A549 (cell line): ENCODE data around the gene CCDC30. TPM values are rescaled to one million over a fixed set of nuclear protein-coding genes. Genes with fewer than 3 reads are reported as not detected.
"Not testable (repeated sequence)": the region's sequence is repeated elsewhere in the genome, so short reads cannot be mapped to it uniquely, and the experiment has no call there.

Experiments used
- ATAC-seq, 2 experiments: fragments of 200-7000 bp in 1 of 2; fragments of >200 bp in 1 of 2; cut with Nextera tagmentation in 1 of 2; cut with Tn5 transposase in 1 of 2; 3 replicates each; pipeline versions ENCODE4 v1.8.0 to v1.9.1; 2018 to 2020; ENCODE audit warnings: mild to moderate bottlenecking in 1 of 2, moderate library complexity in 1 of 2
- CTCF ChIA-PET: fragments of 300-600 bp; sonication (Branson Sonifier 250); formaldehyde crosslinking; extraction: SDS; loops from one replicate; lab custom pipeline; 2021; ENCODE audit warnings: antibody characterized with exemption, inconsistent platforms; lab: Yijun Ruan, JAX
- POLR2A ChIA-PET: fragments of 350-600 bp; formaldehyde crosslinking; extraction: SDS; loops from one replicate; lab custom pipeline; 2021; ENCODE audit warnings: antibody characterized with exemption, inconsistent platforms; lab: Yijun Ruan, JAX
- DNase-seq, 2 experiments: peaks; one replicate each; pipeline versions ENCODE4 v3.0.0 to v3.0.0-alpha.2; 2011 to 2016; ENCODE audit warnings: low read depth in 1 of 2, low spot score in 1 of 2
- FAIRE-seq: peaks from 2 replicates; lab custom pipeline; 2011; peaks lifted over from hg19 to GRCh38; lab: Jason Lieb, UNC
- H3K27ac ChIP-seq, 2 experiments: fragments of >200 bp; sonication (Bioruptor Twin); formaldehyde crosslinking; 3 replicates each; pipeline ENCODE4 v1.5.1; 2016 to 2017
- H3K4me1 ChIP-seq: fragments of >200 bp; sonication (Bioruptor Twin); formaldehyde crosslinking; 3 replicates; pipeline ENCODE4 v1.6.1; 2016
- H3K4me2 ChIP-seq: fragments of >200 bp; sonication (Bioruptor Twin); formaldehyde crosslinking; 3 replicates; pipeline ENCODE4 v1.6.1; 2016
- H3K4me3 ChIP-seq: fragments of >200 bp; sonication (Bioruptor Twin); formaldehyde crosslinking; 3 replicates; pipeline ENCODE4 v1.5.1; 2016
- H3K9me3 ChIP-seq: fragments of >200 bp; sonication (Bioruptor Twin); formaldehyde crosslinking; 3 replicates; pipeline ENCODE4 v1.6.1; 2016
- ATOH8 ChIP-seq: fragments of 250-450 bp; sonication (Bioruptor Pico); IDR thresholded peaks from 2 replicates; pipeline ENCODE4 v1.5.0; 2020; ENCODE audit warnings: low read depth, mild to moderate bottlenecking, moderate library complexity
- BCL3 ChIP-seq: fragments of >200 bp; sonication (Bioruptor Twin); formaldehyde crosslinking; IDR thresholded peaks from 3 replicates; pipeline ENCODE4 v1.6.1; 2016
- BHLHE40 ChIP-seq: IDR thresholded peaks from 2 replicates; pipeline ENCODE4 v1.6.1; 2012; ENCODE audit warnings: low read depth, low read length, inconsistent platforms
- CBX2 ChIP-seq: fragments of 200-600 bp; sonication (generic); IDR thresholded peaks from 2 replicates; pipeline ENCODE4 v1.6.1; 2016; ENCODE audit warnings: low read depth, mild to moderate bottlenecking, borderline replicate concordance
- CTCF ChIP-seq: fragments of >200 bp; sonication (Bioruptor Twin); formaldehyde crosslinking; IDR thresholded peaks from 3 replicates; pipeline ENCODE4 v1.5.1; 2016
- EHF ChIP-seq: fragments of 250-450 bp; sonication (Bioruptor Pico); IDR thresholded peaks from 2 replicates; pipeline ENCODE4 v1.5.0; 2020; ENCODE audit warnings: mild to moderate bottlenecking
- EHMT2 ChIP-seq: fragments of 200-600 bp; sonication (generic); IDR thresholded peaks from 2 replicates; pipeline ENCODE4 v1.6.1; 2016; ENCODE audit warnings: antibody characterized with exemption, low read depth, mild to moderate bottlenecking, moderate library complexity
- EP300 ChIP-seq, 2 experiments: fragments of >200 bp; sonication (Bioruptor Twin); formaldehyde crosslinking; IDR thresholded peaks; 2 replicates in 1 of 2; 3 replicates in 1 of 2; pipeline ENCODE4 v1.6.1; 2016 to 2017
- FOSB ChIP-seq: fragments of 250-450 bp; sonication (Bioruptor Pico); IDR thresholded peaks from 2 replicates; pipeline ENCODE4 v1.5.0; 2020; ENCODE audit warnings: mild to moderate bottlenecking, moderate library complexity
- GATA3 ChIP-seq: IDR thresholded peaks from 2 replicates; pipeline ENCODE4 v1.6.1; 2012; ENCODE audit warnings: borderline replicate concordance
- HOXB13 ChIP-seq: fragments of 250-450 bp; sonication (Bioruptor Pico); IDR thresholded peaks from 2 replicates; pipeline ENCODE4 v1.5.0; 2020; ENCODE audit warnings: low read depth, mild to moderate bottlenecking, moderate library complexity
- HOXB5 ChIP-seq: fragments of 250-450 bp; sonication (Bioruptor Pico); IDR thresholded peaks from 2 replicates; pipeline ENCODE4 v1.5.0; 2020; ENCODE audit warnings: mild to moderate bottlenecking, moderate library complexity
- JUNB ChIP-seq: fragments of >200 bp; sonication (Bioruptor Twin); formaldehyde crosslinking; IDR thresholded peaks from 2 replicates; pipeline ENCODE4 v1.6.1; 2016
- MAFK ChIP-seq: fragments of 450-650 bp; IDR thresholded peaks from 2 replicates; pipeline ENCODE4 v1.6.1; 2014; ENCODE audit not compliant: partially characterized antibody
- PBX3 ChIP-seq: IDR thresholded peaks from 2 replicates; pipeline ENCODE4 v1.6.1; 2012
- POLR2A ChIP-seq: IDR thresholded peaks from 2 replicates; pipeline ENCODE4 v1.6.1; 2012; ENCODE audit warnings: mild to moderate bottlenecking, low read length
- RAD21 ChIP-seq, 2 experiments: fragments of >200 bp in 1 of 2; sonication (Bioruptor Twin) in 1 of 2; formaldehyde crosslinking in 1 of 2; IDR thresholded peaks in 1 of 2; conservative IDR thresholded peaks in 1 of 2; 2 replicates in 1 of 2; 3 replicates in 1 of 2; pipeline ENCODE4 v1.6.1; 2012 to 2018; ENCODE audit warnings: inconsistent platforms in 1 of 2
- RARB ChIP-seq: fragments of 250-450 bp; sonication (Bioruptor Pico); IDR thresholded peaks from 2 replicates; pipeline ENCODE4 v1.8.0; 2021; ENCODE audit warnings: mild to moderate bottlenecking, moderate library complexity
- RNF2 ChIP-seq: fragments of 200-600 bp; sonication (generic); IDR thresholded peaks from 2 replicates; pipeline ENCODE4 v1.6.1; 2016; ENCODE audit warnings: low read depth, mild to moderate bottlenecking, antibody characterized with exemption, moderate library complexity, borderline replicate concordance
- TFCP2L1 ChIP-seq: fragments of 250-450 bp; sonication (Bioruptor Pico); IDR thresholded peaks from 2 replicates; pipeline ENCODE4 v1.5.0; 2021; ENCODE audit warnings: mild to moderate bottlenecking
- ZFP36 ChIP-seq: fragments of 450-650 bp; IDR thresholded peaks from 2 replicates; pipeline ENCODE4 v1.6.1; 2014; ENCODE audit warnings: borderline replicate concordance; ENCODE audit not compliant: partially characterized antibody
- ZNF302 ChIP-seq: fragments of 250-450 bp; sonication (Bioruptor Pico); IDR thresholded peaks from 2 replicates; pipeline ENCODE4 v1.9.0; 2021; ENCODE audit warnings: inconsistent platforms, mild to moderate bottlenecking, moderate library complexity
- ZSCAN20 ChIP-seq: fragments of 250-450 bp; sonication (Bioruptor Pico); IDR thresholded peaks from 2 replicates; pipeline ENCODE4 v1.8.0; 2022; ENCODE audit warnings: mild to moderate bottlenecking, moderate library complexity
- WGBS: methylation state at CpG from one replicate; pipeline ENCODE4 v1.1.6; 2017; ENCODE audit errors: missing lambda C conversion rate; 5-methylcytosine and 5-hydroxymethylcytosine counted together
- polyA plus RNA-seq, 4 experiments: library from polyadenylated mRNA; depleted of rRNA in 3 of 4; stranded (reverse); fragments of >200 nt; fragmentation: RNase III in 1 of 4; extraction: RNeasy Plus Mini Kit Qiagen cat#74134 plus additional on column Dnase treatment in 1 of 4; gene quantifications; 2 replicates in 3 of 4; 3 replicates in 1 of 4; pipeline ENCODE4 v1.2.3, GENCODE V29; 2011 to 2017
- TF ChIP-seq, protein P1 (sequence below): IDR thresholded peaks from 2 replicates; pipeline ENCODE4 v1.6.1; 2012
- TF ChIP-seq, protein P2 (sequence below): fragments of 150-350 bp; IDR thresholded peaks from 2 replicates; pipeline ENCODE4 v1.6.1; 2014; ENCODE audit warnings: low read depth, mild to moderate bottlenecking, low read length
- TF ChIP-seq, protein P3 (sequence below): fragments of 450-650 bp; IDR thresholded peaks from 2 replicates; pipeline ENCODE4 v1.6.1; 2014; ENCODE audit warnings: antibody characterized with exemption

The CCDC30 gene
- polyA plus RNA-seq, 2 of the 4 experiments (the other 2 are of a cell fraction), result 0.75 to 1.6 TPM

DNA sequence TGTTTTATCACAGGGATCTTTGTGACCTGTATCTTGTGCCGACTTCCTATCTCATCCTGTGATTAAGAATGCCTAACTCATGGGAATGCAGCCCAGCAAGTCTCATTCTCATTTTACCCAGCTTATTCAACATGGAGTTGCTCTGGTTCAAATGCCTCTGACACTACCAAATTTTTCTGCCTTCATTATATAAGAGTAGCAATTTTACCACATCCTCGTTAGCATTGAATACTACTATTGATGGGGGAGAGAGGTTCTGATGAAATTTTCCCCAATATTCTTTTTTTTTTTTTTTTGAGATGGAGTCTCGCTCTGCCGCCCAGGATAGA lies 150.7 kb downstream of the CCDC30 start:
- no peak overlapping the region for H3K4me3 ChIP-seq
- WGBS, result 86% methylated on average over 4 of the region's 4 CpGs
- H3K4me1 ChIP-seq, result no peaks in the 10 kb centered on the region
- no peak overlapping the region for H3K27ac ChIP-seq
- ATAC-seq (no peak), FAIRE-seq (no peak), DNase-seq (no peak)
- POLR2A ChIA-PET, result no interaction called here
- H3K4me2 ChIP-seq, result no peak overlapping the region
- no peaks in the 10 kb centered on the region for H3K9me3 ChIP-seq
- TF ChIP-seq CBX2 (no peak), RAD21 (conservative IDR thresholded peaks at IDR 0.05 in 1 of 2, IDR thresholded peaks at IDR 0.05 in 1 of 2) (no peak), EP300 (IDR thresholded peaks at IDR 0.05) (no peak), RNF2 (no peak), BCL3 (no peak), HOXB5 (no peak), MAFK (no peak), ZNF302 (CRISPR knock-in tag) (no peak)
- TF ChIP-seq, protein P1, sequence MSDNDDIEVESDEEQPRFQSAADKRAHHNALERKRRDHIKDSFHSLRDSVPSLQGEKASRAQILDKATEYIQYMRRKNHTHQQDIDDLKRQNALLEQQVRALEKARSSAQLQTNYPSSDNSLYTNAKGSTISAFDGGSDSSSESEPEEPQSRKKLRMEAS, result no peak
- TF ChIP-seq, protein P2, sequence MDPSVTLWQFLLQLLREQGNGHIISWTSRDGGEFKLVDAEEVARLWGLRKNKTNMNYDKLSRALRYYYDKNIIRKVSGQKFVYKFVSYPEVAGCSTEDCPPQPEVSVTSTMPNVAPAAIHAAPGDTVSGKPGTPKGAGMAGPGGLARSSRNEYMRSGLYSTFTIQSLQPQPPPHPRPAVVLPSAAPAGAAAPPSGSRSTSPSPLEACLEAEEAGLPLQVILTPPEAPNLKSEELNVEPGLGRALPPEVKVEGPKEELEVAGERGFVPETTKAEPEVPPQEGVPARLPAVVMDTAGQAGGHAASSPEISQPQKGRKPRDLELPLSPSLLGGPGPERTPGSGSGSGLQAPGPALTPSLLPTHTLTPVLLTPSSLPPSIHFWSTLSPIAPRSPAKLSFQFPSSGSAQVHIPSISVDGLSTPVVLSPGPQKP, result no peak
- TF ChIP-seq, all 56 proteins: peak for 0
- CTCF ChIA-PET, result no interaction called here

DNA sequence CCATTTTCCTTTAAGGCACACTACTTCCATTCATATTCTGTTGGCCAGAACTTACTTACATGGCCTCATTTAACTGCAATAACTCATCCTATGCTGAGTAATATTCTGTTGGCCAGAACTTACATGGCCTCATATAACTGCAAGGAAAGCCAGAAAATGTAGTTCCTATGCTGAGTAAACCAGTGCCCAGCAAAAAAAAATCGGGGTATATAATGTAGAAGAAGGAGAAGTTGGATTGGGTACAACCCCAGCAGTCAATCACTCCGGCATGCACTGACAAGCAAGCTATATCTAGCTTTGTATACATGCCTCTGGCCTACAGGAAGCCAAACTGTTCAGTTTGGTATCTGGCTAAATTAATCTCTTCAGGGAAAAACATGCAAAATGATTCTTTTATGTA lies 155.8 kb downstream of the CCDC30 start:
- POLR2A ChIA-PET, result no interaction called here
- Histone ChIP-seq H3K27ac (no peak overlapping the region), H3K4me3 (no peak overlapping the region), H3K4me2 (no peak overlapping the region), H3K9me3 (no peaks in the 10 kb centered on the region), H3K4me1 (no peaks in the 10 kb centered on the region)
- ATAC-seq (no peak), FAIRE-seq (no peak), DNase-seq (no peak)
- CTCF ChIA-PET, result no interaction called here
- 27% methylated on average over 2 of the region's 2 CpGs for WGBS
- TF ChIP-seq PBX3, result no peak
- TF ChIP-seq JUNB, result no peak
- no peak for TF ChIP-seq EHF (CRISPR knock-in tag)
- TF ChIP-seq RARB, result no peak
- TF ChIP-seq ATOH8, result no peak
- no peak for TF ChIP-seq CTCF
- no peak for TF ChIP-seq BHLHE40
- TF ChIP-seq HOXB13 (CRISPR knock-in tag), result no peak
- no peak for TF ChIP-seq ZSCAN20 (CRISPR knock-in tag)

GRCh38 chr1:42620307-42620706 lies 157.2 kb downstream of the CCDC30 start:
- ATAC-seq (no peak), FAIRE-seq (no peak), DNase-seq (no peak)
- no peaks in the 10 kb centered on the region for H3K9me3 ChIP-seq
- CTCF ChIA-PET, result interaction anchor here (0.6 kb wide), 1 partner anchor 472 kb away, joined by 3 read pairs; no protein-coding TSS in a partner anchor
- H3K4me2 ChIP-seq, result no peak overlapping the region
- H3K4me1 ChIP-seq, result no peaks in the 10 kb centered on the region
- TF ChIP-seq RARB, result no peak
- TF ChIP-seq TFCP2L1 (CRISPR knock-in tag), result no peak
- TF ChIP-seq EP300 (IDR thresholded peaks at IDR 0.05), result no peak
- TF ChIP-seq POLR2A, result no peak
- TF ChIP-seq RAD21 (conservative IDR thresholded peaks at IDR 0.05 in 1 of 2, IDR thresholded peaks at IDR 0.05 in 1 of 2), result no peak
- TF ChIP-seq FOSB, result no peak
- no peak for TF ChIP-seq GATA3
- TF ChIP-seq ZFP36, result no peak
- TF ChIP-seq, protein P3, sequence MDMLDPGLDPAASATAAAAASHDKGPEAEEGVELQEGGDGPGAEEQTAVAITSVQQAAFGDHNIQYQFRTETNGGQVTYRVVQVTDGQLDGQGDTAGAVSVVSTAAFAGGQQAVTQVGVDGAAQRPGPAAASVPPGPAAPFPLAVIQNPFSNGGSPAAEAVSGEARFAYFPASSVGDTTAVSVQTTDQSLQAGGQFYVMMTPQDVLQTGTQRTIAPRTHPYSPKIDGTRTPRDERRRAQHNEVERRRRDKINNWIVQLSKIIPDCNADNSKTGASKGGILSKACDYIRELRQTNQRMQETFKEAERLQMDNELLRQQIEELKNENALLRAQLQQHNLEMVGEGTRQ, result no peak
- no peak for TF ChIP-seq HOXB5
- TF ChIP-seq EHMT2, result no peak
- H3K27ac ChIP-seq, result no peak overlapping the region
- H3K4me3 ChIP-seq, result no peak overlapping the region
- POLR2A ChIA-PET, result no interaction called here
- WGBS, result 0% methylated on average over 2 of the region's 2 CpGs

- H3K9me3 ChIP-seq, FAIRE-seq, CTCF ChIA-PET, H3K4me3 ChIP-seq, H3K4me2 ChIP-seq, POLR2A ChIA-PET, DNase-seq, H3K4me1 ChIP-seq, ATAC-seq, H3K27ac ChIP-seq: not testable (repeated sequence)
- 67% methylated on average over 4 of the region's 4 CpGs for WGBS
These were observed 158.1 kb downstream of the CCDC30 start for GRCh38 chr1:42621180-42621579.
